ENCODE data around the gene MAPK9.
A peak's percentile ranks its signal among the peaks of the same experiment; 100 is the strongest.
"Not testable (repeated sequence)": the region's sequence is repeated elsewhere in the genome, so short reads cannot be mapped to it uniquely, and the experiment has no call there.

The MAPK9 gene

DNA sequence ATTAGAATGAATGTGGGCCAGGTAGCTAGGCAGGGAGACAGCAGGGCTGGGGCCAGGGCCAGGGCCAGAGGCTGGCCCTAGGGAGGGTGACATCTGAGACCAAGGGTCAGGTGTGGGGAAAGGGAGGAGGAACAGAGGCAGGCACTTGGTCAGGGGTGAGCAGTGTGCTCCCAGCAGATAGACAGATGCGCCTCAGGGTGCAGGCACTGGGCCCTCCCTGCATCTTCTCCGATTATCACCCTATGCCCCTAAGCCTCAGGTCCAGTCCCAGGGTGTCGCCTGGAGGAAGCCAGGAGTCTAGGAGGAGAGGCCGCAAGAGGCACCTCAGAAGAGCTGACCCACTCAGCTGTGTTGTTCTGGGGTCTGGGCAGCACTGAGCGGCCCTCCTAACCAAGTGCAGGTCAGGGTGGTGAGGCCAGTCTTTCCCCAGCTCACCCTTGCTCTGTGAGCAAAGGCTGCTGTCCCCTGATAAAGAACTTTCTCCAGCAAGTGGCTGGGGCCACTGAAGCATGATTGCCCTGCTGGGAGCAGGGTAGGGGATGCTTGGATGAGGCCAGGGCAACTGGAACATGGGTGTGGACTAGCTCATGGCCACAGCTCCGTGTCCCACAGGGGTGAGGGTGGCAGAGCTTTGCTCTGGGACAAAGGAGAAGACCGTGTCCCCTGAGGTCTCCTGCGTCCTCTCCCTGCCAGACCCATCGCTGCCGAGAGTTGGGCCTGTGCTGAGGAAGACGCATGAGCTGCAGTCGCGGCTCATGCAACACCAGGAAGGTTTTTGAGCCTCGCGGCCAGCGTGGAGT is 80.7 kb downstream of the MAPK9 start:
- no peak overlapping the region for H3K4me3 ChIP-seq (ENCODE audit: low read depth, low read length)
- no peak for DNase-seq (ENCODE audit: low read depth)

DNA sequence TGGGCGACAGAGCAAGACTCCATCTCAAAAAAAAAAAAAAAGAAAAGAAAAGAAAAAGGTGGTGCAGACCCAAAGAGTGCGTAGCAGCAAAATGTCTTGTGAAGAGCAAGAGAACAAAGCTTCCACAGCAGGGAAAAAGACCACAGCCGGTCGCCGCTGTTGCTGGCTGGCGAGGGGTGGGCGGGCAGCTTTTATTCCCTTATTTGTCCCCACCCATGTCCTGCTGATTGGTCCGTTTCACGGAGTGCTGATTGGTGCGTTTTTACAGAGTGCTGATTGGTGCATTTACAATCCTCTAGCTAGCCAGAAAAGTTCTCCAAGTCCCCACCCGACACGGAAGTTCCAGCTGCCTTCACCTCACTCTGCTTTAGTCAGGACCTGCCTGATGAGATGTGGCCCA is 81.8 kb downstream of the MAPK9 start:
- not testable (repeated sequence) for H3K4me3 ChIP-seq (ENCODE audit: low read depth, low read length); DNase-seq (ENCODE audit: low read depth)

- H3K4me3 ChIP-seq (ENCODE audit: low read depth, low read length): peak within 1 kb of the TSS; percentile 41
- peak; percentile 9 for DNase-seq (ENCODE audit: low read depth)
These were observed 82.7 kb downstream of the MAPK9 start, which contains the start of gene RASGEF1C for GRCh38 chr5:180209137-180209581. TSS of gene RASGEF1C (minus strand) at chr5:180209211. CDS start at chr5:180138052, 71,159 bp downstream.

GRCh38 chr5:180208435-180209081 is 83.3 kb downstream of the MAPK9 start:
- no peak for DNase-seq (ENCODE audit: low read depth)
- peak overlapping the region; percentile 41 for H3K4me3 ChIP-seq (ENCODE audit: low read depth, low read length)

DNA sequence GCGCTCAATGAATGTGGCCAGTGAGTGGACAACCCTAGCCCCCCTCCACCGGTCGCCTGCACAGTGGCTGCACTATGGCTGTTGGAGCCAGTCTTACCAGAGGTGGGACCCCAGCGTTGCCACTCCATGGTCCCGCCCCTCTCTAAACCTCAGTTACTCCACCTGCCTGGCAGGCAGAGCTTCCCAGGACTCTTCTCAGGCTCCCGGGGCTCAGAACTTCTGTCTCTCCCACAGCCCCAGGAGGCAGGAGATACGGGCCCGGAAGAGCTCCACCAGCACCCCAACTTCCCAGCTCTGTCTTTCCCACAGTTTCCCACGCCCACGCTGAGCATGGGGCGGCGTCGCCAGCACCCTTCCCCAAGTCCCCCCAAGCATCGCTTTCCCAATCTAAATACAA is 83.8 kb downstream of the MAPK9 start:
- DNase-seq (ENCODE audit: low read depth): no peak
- no peak overlapping the region for H3K4me3 ChIP-seq (ENCODE audit: low read depth, low read length)

DNA sequence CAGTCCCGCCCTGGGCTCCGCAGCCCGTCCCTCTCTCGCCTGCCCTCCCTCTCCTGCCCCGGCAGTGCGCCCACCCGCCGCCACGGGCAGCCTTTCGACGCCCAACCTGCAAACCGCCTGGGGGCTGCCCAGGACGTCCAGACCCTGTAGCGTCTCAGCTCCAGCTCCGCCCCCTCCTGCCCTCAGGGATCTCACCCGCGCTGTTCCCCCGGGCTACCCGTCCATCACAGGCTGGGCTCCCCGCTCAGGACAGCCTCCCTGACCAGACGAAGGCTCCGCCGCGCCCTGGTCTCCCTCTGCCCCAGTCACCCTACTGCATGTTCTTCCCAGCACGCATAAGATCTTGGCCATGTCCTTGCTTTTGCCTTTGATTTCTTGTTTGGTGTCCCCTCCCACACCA is 84.3 kb downstream of the MAPK9 start:
- no peak overlapping the region for H3K4me3 ChIP-seq (ENCODE audit: low read depth, low read length)
- DNase-seq (ENCODE audit: low read depth): no peak

GRCh38 chr5:180206993-180207392 is 84.9 kb downstream of the MAPK9 start:
- no peak overlapping the region for H3K4me3 ChIP-seq (ENCODE audit: low read depth, low read length)
- DNase-seq (ENCODE audit: low read depth): no peak

DNA sequence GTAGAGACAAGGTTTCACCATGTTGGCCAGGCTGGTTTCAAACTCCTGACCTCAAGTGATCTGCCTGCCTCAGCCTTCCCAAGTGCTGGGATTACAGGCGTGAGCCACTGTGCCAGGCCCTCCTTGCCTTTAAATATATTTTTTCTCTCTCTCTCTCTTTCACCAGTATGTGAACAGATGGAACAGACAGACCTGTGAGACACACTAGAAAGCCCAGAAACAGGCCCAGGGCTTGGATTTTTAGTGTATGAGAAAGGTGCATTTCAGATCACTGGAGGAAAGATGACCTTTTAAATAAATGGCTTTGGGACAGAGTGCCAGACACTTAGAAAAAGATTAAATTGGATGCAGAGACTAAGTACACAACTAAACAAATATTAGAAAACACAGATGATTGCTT is 86.0 kb downstream of the MAPK9 start:
- no peak for DNase-seq (ENCODE audit: low read depth)
- no peak overlapping the region for H3K4me3 ChIP-seq (ENCODE audit: low read depth, low read length)

GRCh38 chr5:180204276-180204819 is 87.5 kb downstream of the MAPK9 start:
- no peak for DNase-seq (ENCODE audit: low read depth)
- no peak overlapping the region for H3K4me3 ChIP-seq (ENCODE audit: low read depth, low read length)

DNA sequence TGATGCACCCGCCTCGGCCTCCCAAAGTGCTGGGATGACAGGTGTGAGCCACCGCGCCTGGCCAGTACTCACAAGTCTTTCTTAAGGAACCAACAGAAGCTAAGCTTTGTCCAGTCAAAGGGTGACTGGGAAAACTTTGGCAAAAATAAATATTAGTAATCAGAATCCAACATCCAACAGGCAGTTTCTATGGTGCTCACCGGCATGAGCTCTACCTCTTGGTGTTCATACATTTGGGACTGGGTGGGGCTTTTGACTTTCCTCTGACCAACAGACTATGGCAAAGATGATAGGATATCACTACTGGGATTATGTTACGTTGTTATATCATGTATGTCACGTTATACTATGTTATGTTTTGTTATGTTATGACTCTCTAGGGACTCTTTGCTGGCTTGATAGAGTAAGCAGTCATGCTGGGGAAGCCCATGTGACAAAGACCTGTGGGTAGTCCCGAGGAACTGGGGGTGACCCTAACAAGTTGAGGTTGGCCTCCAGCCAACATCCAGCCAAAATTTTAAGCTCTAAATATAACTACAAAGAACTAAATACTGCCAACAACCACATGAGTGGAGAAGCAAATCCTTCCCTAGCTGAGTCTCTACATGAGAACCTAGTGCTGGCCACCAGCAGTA is 88.8 kb downstream of the MAPK9 start:
- no peak overlapping the region for H3K4me3 ChIP-seq (ENCODE audit: low read depth, low read length)

GRCh38 chr5:180201051-180201987 is 90.6 kb downstream of the MAPK9 start:
- no peak overlapping the region for H3K4me3 ChIP-seq (ENCODE audit: low read depth, low read length)
- no peak for DNase-seq (ENCODE audit: low read depth)

More for the DNA sequence above, 88.8 kb downstream of the MAPK9 start:
- DNase-seq (ENCODE audit: low read depth): no peak

DNA sequence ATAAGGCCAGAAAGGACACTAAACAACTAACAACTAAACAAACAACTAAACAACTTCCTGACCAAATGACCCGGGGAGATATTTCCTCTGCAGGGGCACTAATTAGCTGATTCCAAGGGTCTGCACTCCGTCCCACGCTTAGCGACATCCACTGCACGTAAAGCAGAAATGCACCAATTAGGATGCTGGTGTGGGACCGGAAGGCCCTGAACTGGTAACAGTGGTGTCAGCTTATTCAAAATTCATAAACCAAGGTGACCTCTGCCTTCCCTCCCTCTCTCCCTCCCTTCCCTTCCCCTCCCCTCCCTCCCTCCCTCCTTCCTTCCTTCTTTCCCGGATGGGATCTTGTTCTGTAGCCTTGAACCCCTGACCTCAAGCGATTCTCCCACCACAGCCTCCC is 92.5 kb downstream of the MAPK9 start:
- no peak overlapping the region for H3K4me3 ChIP-seq (ENCODE audit: low read depth, low read length)
- no peak for DNase-seq (ENCODE audit: low read depth)

DNA sequence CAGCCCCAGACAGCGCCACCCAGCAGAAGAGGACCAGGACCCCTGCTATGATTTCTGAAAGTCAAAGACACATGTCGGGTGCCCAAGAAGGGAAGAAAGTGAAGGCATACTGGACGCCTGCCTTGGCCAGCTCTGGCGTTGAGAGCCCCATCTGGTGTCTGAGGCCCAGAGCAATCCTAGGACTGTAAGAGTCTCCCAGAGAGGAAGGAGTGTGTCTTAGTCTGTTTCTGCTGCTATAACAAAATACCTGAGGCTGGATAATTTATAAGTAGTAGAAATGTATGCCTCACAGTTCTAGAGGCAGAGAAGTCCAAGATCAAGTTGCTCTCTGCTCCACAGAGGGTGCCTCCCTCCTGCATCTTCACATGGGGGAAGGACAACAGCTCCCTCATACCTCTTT is 93.7 kb downstream of the MAPK9 start:
- H3K4me3 ChIP-seq (ENCODE audit: low read depth, low read length): no peak overlapping the region
- no peak for DNase-seq (ENCODE audit: low read depth)

DNA sequence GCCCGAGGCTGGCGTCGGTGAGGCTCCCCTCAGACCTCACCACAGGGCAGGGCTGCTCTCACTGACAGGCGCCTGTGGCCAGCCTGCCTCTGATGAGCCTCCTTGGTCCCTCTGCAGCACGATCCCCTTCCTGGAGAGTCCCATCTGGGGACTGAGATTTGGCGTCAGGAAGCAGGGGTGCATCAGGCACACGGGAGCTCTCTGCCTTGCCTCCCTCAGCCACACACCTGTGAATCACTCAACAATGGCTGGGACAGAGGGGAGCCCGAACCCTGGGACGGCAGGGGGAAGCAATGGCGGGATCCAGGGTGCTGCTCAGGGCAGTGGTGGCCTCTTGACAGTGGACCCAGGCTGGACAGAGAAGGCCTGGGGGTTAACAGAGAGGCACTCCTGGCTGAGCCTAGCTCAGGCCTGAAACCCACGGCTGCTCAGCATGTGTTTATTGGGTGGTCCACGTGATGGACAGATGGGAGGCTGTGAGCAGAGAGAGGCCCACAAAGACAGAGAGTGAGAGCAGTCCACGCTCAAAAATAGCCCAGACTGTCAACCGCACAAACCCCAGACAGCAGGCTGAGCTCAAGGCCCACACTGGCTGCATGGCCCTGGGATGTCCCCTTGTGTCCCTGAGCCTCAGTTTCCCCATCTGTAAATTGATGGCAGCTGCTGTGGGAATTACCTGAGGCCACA is 94.7 kb downstream of the MAPK9 start:
- DNase-seq (ENCODE audit: low read depth): no peak
- no peak overlapping the region for H3K4me3 ChIP-seq (ENCODE audit: low read depth, low read length)

DNA sequence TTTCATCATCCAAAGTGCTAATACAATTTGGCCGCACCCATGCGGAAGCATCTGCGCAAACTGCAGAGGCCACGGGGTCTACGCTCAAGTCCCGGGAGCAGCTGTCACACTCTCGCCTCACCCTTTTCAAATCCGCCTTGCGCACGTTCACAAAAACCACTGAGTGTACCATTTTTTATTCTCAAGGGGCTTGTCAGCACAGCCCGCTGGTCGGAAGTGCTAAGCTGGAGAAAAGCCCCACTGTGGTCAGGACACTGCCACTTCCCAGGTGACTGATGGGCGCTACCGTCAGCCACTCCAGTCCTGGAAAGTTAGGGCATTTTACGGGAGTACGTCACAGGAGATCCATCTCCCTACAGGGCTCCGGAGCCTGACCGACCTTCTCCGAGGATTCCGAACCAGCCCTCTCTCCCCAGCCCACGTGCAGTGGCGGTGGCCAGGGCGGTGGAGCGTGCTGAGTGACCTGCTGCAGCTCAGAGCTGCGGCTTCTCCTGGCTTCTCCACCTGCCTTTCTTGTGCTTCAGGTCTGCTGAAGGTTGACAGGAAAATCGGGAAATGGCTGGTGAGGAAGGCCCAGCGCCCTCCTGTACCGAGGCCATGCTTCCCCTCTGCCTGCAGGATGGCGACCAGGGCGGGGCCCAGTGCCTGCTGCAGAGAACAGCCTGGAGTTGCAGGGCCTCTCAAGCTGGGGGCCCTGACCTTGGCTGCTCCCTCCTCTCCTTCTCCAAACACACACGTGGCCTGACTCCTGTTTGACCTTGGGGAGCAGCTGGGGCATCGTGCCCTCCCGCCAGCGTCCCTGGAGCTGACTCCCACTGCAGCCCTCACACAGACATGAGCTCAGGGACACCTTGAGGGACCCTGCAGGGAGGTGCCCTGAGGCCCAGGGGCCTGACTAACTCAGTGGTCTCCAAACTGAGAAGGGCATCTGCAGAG is 97.2 kb downstream of the MAPK9 start:
- DNase-seq (ENCODE audit: low read depth): no peak
- H3K4me3 ChIP-seq (ENCODE audit: low read depth, low read length): no peak overlapping the region

GRCh38 chr5:180193749-180194375 is 98.0 kb downstream of the MAPK9 start:
- no peak for DNase-seq (ENCODE audit: low read depth)
- no peak overlapping the region for H3K4me3 ChIP-seq (ENCODE audit: low read depth, low read length)

- no peak overlapping the region for H3K4me3 ChIP-seq (ENCODE audit: low read depth, low read length)
- no peak for DNase-seq (ENCODE audit: low read depth)
These were observed 100.2 kb downstream of the MAPK9 start for GRCh38 chr5:180191716-180192115.
